ENCODE data around the gene CAMK2D.

CAMK2D gene

DNA sequence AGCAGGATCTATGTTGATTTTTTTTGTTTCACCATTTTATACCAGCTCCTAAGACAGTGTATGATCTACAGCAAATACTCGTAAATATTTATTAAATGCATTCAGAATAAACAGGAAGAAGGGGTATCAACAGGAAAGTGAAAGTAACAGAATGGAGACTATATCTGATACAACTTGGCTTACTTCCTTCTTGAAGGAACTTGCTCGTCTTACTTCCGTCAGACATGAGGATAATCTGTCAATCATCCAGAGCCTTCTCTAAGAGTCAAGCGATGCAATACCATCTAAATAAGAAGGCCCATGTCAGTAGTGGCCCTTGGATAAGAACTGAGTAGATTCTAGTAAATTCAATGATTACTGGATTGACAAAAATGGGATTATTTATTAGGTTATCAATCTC, 84.2 kb downstream of the CAMK2D start:
- no peak for DNase-seq

GRCh38 chr4:113675731-113676697, 85.5 kb downstream of the CAMK2D start:
- DNase-seq, result peak; percentile 55

GRCh38 chr4:113674733-113675132, 86.8 kb downstream of the CAMK2D start:
- no peak for DNase-seq

GRCh38 chr4:113674251-113674650, 87.3 kb downstream of the CAMK2D start:
- DNase-seq, result no peak

- DNase-seq, result no peak
Observed at GRCh38 chr4:113673450-113673849, 88.1 kb downstream of the CAMK2D start.

GRCh38 chr4:113666386-113667114, 95.0 kb downstream of the CAMK2D start:
- no peak for DNase-seq

GRCh38 chr4:113665036-113665435, 96.5 kb downstream of the CAMK2D start:
- no peak for DNase-seq

DNA sequence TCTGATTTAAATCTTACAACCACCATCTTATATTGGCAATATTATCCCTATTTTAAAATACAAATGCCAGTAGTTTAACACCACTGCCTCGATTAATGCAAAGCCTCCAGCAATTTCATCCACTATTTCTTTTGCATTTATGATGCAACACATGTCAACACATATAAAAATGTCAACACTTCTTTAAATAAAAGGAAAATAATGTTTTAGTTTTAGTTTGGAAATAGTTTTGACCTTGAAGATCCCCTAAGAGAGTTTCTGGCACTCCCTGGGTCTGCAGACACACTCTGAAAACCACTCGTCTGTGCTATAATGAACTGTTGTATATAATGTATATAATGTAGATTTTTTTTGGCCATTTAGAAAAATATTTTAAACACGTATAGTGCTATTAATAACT, 99.0 kb downstream of the CAMK2D start:
- no peak for DNase-seq

DNA sequence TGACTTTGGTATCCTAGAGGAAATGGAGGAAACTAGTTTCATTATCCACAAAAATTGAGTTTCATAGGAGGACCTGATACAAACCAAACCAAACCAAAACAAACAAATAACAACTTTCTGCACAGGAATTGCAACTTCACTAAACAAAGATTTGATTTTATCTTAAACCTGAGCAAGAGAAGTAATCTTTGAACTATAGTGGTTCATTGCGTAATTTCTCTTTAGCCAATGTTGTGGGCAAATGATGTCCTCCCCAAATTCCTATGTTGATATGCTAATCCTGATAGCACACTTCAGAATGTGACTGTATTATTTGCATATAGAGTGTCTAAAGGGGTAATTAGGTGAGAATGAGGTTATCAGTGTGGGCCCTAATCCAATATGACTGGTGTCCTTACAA, 102.4 kb downstream of the CAMK2D start:
- no peak for DNase-seq

DNA sequence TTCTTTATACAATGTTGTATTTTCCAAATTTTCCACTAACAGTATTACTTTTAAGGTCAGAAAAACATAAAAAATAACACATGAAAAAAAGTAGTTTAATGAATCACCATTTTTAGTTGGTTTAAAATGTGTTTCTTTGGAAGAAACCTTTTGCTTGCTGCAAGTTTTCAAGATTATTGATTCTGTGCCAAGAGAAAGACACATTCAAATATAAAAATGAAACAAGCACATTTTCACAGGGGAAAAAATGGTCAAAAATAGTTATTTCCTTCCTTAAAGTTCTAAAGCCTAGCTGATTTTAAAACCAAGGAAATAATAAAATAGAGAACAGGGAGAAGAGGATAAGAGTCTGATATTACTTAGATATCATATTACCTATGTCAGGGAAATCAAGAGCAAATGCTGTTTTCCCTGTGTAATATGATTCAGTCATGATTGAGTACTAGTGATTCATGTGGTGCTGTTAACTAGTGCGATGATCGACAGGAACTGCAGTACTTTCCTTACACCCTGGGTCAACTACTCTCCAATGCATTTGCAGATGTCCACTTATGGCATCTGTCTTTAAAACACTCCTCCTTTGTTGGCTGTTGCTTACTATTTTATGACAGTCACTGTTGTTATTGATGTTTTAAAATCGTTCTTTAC, 103.8 kb downstream of the CAMK2D start:
- DNase-seq, result peak; percentile 9

GRCh38 chr4:113653871-113654270, 107.7 kb downstream of the CAMK2D start:
- DNase-seq, result no peak

DNA sequence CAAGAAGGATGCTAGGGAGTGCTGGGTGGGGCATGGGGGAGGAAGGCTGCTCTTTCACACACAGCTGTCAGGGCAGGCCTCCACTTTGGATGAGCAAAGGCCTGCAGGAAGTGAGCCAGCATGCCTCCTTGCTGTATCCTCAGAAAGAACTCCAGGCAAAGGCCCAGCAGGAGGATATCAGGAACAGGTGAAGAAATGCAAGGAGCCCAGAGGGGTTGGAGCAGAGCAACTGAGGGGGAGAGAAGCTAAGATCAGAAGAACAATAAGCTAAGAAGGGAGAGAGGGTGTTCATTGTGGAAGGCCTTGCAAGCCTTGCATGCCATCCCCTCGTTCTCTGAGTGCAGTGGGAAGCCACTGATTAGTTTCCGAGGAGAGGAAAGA, 115.1 kb downstream of the CAMK2D start:
- no peak for DNase-seq

DNA sequence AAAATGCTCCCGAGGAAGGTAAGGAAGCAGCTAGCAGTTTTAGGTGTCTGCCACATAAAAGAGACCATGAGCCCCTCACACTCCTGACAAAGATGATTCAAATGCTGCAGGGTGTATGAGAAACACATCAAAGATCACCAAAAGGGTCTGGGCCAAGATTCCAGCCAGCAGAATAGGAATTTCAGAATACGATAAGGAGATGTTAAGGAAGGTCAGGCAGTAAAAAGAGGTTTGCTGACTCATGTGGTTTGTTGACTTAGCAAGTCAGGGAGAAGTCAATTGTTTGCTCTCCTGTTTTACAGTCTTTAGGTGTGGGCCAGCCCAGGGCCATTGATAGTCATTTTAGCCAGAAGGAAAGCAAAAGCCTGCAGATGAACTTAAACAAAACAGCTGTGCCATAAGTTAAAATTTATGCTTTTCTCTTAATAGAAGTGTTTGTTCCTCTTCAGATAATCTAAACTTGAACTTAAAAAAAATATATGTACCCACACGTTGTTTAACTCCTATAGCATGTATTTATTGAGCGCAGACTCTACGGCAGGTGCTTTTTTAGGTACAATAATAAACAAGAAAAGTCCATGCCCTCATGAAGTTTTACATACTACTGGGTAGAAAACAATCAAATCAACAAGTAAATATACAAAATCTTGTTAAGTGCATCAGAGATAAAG, 115.6 kb downstream of the CAMK2D start:
- no peak for DNase-seq

DNA sequence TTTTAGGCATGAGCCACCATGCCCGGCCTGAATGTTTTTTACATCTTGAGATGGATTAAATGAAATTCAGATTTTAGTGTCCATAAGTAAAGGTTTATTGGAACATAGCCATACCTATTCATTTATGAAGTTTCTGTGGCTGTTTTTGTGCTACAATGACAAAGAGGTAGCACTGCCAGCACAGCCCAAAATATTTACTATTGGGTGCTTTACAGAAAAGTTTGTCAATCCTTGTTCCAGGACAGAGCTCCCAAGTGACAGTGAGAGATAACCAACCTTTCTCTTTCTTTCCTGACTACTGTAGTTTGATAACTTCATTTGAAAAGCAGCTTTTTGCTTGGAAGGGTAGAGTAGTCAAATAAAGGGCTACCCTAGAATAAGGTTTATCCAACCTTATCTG, 116.2 kb downstream of the CAMK2D start:
- no peak for DNase-seq

- DNase-seq, result no peak
Observed at GRCh38 chr4:113644398-113644797, 117.1 kb downstream of the CAMK2D start.

DNA sequence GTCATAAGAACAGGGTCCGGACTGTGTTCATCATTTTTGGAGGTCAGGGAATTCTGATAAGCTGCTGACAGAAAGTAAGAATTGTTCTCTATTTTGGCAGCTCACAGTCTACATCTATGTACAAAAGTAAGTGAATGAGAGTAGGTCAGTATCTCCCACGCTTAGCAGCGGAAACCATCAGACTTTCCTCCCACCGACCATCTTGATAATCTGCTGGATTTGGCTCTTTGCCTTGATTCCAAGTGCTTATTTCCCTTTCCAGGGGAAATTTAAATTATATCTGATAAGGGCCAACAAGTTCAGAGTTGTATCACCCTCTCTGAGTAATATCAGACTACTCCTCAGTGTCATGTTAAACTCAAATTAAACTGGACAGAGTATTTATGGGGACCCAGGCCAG, 118.0 kb downstream of the CAMK2D start:
- no peak for DNase-seq

DNA sequence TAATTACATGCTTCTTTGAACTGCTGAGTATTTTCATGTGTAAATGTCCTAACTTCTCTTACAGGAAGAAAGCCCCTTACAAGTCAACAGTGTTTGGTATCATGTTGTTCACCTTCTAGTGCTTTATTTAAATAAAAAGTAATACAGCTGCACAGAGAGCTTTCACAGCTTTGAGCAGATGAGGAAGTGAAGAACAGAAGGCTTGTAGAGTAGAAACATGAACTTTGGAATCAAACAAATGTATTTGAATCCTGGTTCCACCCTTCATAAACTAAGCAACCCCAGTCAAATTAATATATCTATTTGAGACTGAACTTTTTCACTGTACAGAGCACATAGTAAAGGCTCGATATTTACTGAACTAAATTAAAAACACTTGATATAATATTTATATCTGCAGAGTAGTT, 120.5 kb downstream of the CAMK2D start:
- DNase-seq, result no peak

GRCh38 chr4:113639326-113639725, 122.2 kb downstream of the CAMK2D start:
- DNase-seq, result no peak

GRCh38 chr4:113638562-113638832, 123.0 kb downstream of the CAMK2D start:
- DNase-seq, result no peak

- DNase-seq, result no peak
Observed at GRCh38 chr4:113637823-113638561, 123.5 kb downstream of the CAMK2D start.

GRCh38 chr4:113637363-113637762, 124.2 kb downstream of the CAMK2D start:
- DNase-seq, result no peak

DNA sequence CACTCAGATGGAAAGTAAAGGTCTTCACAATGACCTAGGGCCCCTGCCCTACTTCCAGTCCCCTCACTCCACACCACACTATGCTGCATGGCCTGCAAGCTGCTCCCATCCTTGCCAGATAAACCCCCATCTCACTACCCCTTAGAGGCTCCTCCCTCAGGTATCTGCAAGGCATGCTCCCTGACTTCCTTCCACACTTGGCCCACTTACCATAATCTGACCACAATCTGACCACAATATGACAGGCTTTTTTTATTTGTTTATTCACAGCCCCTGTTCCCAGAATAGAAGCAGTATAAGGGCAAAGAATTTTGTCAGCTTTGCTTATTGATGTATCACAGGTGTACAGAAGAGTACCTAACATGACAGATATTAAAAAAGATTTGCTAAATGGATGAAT, 124.7 kb downstream of the CAMK2D start:
- no peak for DNase-seq

DNA sequence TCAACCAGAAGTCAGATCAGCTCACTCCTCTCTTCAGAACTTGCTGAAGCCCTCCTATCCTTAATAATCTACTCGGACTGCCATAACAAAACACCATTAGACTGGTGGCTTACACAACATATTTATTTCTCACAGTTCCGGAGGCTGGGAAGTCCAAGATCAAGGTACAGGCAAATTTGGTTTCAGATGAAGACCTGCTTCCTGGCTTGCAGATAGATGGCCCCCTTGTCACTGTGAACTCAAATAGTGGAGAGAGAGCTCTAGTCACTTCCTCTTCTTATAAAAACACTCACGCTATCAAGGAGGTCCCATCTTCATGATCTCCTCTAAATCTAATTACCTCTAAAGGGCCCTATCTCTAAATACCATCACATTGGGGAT, 125.1 kb downstream of the CAMK2D start:
- DNase-seq, result no peak

All from NCI-H446 treated with DMSO at 0.1 percent for 48 hours (cell line).